ENCODE results near the gene DUSP9. TPM values are rescaled to one million over a fixed set of nuclear protein-coding genes. Genes with fewer than 3 reads are reported as not detected.
"Not testable (repeated sequence)": the region's sequence is repeated elsewhere in the genome, so short reads cannot be mapped to it uniquely, and the experiment has no call there.

Gene DUSP9
- total RNA-seq, 1 donor from 2014 or later, result 1.3 TPM

- TF ChIP-seq CTCF (IDR thresholded peaks at IDR 0.05; ENCODE audit: insufficient read depth, low read length, severe bottlenecking), result no peak
- H3K4me3 ChIP-seq (ENCODE audit: low read depth, low read length), result no peak overlapping the region
- DNase-seq (ENCODE audit: low read depth), result peak; percentile 72
- FAIRE-seq, result no peak
- peaks cover 7% of the 10 kb centered on the region for H3K36me3 ChIP-seq (ENCODE audit: control insufficient read depth, insufficient read depth, low read length)
- no peaks in the 10 kb centered on the region for H3K27me3 ChIP-seq (ENCODE audit: control insufficient read depth, insufficient read depth, low read length)
These were observed 46.4 kb downstream of the DUSP9 start for GRCh38 chrX:153693216-153694086.

GRCh38 chrX:153694256-153694655, 47.3 kb downstream of the DUSP9 start:
- DNase-seq (ENCODE audit: low read depth); H3K36me3 ChIP-seq (ENCODE audit: control insufficient read depth, insufficient read depth, low read length); H3K27me3 ChIP-seq (ENCODE audit: control insufficient read depth, insufficient read depth, low read length); FAIRE-seq; H3K4me3 ChIP-seq (ENCODE audit: low read depth, low read length): not testable (repeated sequence)

- H3K27me3 ChIP-seq (ENCODE audit: control insufficient read depth, insufficient read depth, low read length), result no peaks in the 10 kb centered on the region
- FAIRE-seq, result no peak
- no peak for DNase-seq (ENCODE audit: low read depth)
- no peak for TF ChIP-seq CTCF (IDR thresholded peaks at IDR 0.05; ENCODE audit: insufficient read depth, low read length, severe bottlenecking)
- peaks cover 7% of the 10 kb centered on the region for H3K36me3 ChIP-seq (ENCODE audit: control insufficient read depth, insufficient read depth, low read length)
- H3K4me3 ChIP-seq (ENCODE audit: low read depth, low read length), result no peak overlapping the region
These were observed 47.8 kb downstream of the DUSP9 start for GRCh38 chrX:153694687-153695270.

- DNase-seq (ENCODE audit: low read depth) (no peak), FAIRE-seq (no peak)
- Histone ChIP-seq H3K36me3 (ENCODE audit: control insufficient read depth, insufficient read depth, low read length) (peaks cover 6% of the 10 kb centered on the region), H3K27me3 (ENCODE audit: control insufficient read depth, insufficient read depth, low read length) (no peaks in the 10 kb centered on the region), H3K4me3 (ENCODE audit: low read depth, low read length) (no peak overlapping the region)
- TF ChIP-seq CTCF (IDR thresholded peaks at IDR 0.05; ENCODE audit: insufficient read depth, low read length, severe bottlenecking), result no peak
These were observed 49.1 kb downstream of the DUSP9 start for GRCh38 chrX:153696100-153696499.

- FAIRE-seq; H3K4me3 ChIP-seq (ENCODE audit: low read depth, low read length); H3K36me3 ChIP-seq (ENCODE audit: control insufficient read depth, insufficient read depth, low read length); H3K27me3 ChIP-seq (ENCODE audit: control insufficient read depth, insufficient read depth, low read length); DNase-seq (ENCODE audit: low read depth): not testable (repeated sequence)
These were observed 49.5 kb downstream of the DUSP9 start for GRCh38 chrX:153696538-153696937.

- peak; percentile 27 for DNase-seq (ENCODE audit: low read depth)
- not testable (repeated sequence) for H3K36me3 ChIP-seq (ENCODE audit: control insufficient read depth, insufficient read depth, low read length); H3K27me3 ChIP-seq (ENCODE audit: control insufficient read depth, insufficient read depth, low read length); FAIRE-seq; H3K4me3 ChIP-seq (ENCODE audit: low read depth, low read length)
These were observed 50.2 kb downstream of the DUSP9 start for GRCh38 chrX:153696986-153697722.
